ENCODE measurements around the gene DKK1. TPM values are rescaled to one million over a fixed set of nuclear protein-coding genes. Genes with fewer than 3 reads are reported as not detected.

Gene DKK1
- total RNA-seq, 2 donors from 2014 or later, result not detected

DNA sequence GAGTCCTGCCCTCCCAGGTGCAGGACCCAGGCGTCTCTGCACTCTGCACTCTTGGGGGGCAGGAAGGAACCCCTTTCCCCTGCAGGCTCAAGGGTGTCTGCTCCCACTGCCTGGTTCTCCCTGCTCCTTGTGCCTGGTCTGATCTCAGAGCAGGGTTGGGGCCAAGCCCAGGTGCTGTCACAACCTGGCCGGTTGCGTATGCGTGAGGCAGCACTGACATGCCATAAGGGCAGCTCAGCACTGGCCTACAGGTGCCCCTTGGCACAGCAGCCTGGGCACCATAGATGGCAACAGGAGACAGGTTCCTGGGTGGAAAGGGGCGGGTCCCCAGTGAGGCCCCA lies 33.2 kb downstream of the DKK1 start:
- H3K27me3 ChIP-seq, result no peaks in the 10 kb centered on the region
- intact Hi-C loops (cut with DNase I), result no loop called here
- H3K9me3 ChIP-seq, result no peaks in the 10 kb centered on the region
- TF ChIP-seq, protein P1, sequence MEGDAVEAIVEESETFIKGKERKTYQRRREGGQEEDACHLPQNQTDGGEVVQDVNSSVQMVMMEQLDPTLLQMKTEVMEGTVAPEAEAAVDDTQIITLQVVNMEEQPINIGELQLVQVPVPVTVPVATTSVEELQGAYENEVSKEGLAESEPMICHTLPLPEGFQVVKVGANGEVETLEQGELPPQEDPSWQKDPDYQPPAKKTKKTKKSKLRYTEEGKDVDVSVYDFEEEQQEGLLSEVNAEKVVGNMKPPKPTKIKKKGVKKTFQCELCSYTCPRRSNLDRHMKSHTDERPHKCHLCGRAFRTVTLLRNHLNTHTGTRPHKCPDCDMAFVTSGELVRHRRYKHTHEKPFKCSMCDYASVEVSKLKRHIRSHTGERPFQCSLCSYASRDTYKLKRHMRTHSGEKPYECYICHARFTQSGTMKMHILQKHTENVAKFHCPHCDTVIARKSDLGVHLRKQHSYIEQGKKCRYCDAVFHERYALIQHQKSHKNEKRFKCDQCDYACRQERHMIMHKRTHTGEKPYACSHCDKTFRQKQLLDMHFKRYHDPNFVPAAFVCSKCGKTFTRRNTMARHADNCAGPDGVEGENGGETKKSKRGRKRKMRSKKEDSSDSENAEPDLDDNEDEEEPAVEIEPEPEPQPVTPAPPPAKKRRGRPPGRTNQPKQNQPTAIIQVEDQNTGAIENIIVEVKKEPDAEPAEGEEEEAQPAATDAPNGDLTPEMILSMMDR (IDR thresholded peaks at IDR 0.05), result no peak
- TF ChIP-seq POLR2A (IDR thresholded peaks at IDR 0.05), result no peak
- no peak for ATAC-seq
- no peak for DNase-seq
- H3K27ac ChIP-seq, result no peak overlapping the region
- no peak overlapping the region for H3K4me3 ChIP-seq
- WGBS, 2 donors, result 33 to 87% methylated on average over 1 to 5 of the region's 5 CpGs
- H3K4me1 ChIP-seq, result no peaks in the 10 kb centered on the region
- no peaks in the 10 kb centered on the region for H3K36me3 ChIP-seq (replicated peaks in 1 of 2; ENCODE audit: insufficient read depth in 1 of 2, low read depth in 2 of 2)

DNA sequence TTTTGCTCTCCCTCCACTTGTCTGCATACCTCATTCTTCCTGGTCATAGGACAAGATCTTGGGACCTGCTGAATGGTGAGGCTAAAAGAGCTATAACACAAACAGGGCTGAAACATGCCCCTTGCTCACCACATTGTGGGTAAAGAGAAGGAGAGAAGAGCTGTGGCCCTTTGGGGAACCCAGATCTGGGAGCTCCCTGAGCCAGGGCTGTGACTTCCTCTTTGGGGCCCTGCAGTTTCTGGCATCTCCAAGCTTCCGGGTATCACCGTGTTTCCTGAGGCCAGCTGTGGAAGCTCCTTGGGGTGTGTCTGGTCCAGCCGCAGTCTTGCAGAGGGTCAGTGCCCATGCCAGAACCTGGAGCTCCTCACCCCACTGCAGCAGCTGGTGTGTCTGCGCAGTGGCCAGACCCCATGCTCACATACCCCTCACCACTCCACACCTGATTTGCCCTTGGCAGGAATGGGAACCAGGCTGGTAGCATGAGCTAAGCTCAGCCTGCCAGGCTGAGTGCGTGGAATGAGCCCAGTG lies 34.0 kb downstream of the DKK1 start:
- H3K27me3 ChIP-seq, result no peaks in the 10 kb centered on the region
- no peaks in the 10 kb centered on the region for H3K4me1 ChIP-seq
- intact Hi-C loops (cut with DNase I), result no loop called here
- H3K36me3 ChIP-seq (replicated peaks in 1 of 2; ENCODE audit: insufficient read depth in 1 of 2, low read depth in 2 of 2), result no peaks in the 10 kb centered on the region
- H3K9me3 ChIP-seq, result no peaks in the 10 kb centered on the region
- 73 to 83% methylated on average over 4 to 5 of the region's 5 CpGs for whole genome bisulfite sequencing, 2 donors
- ATAC-seq (no peak), DNase-seq (no peak)
- TF ChIP-seq POLR2A (IDR thresholded peaks at IDR 0.05), result no peak
- TF ChIP-seq, protein P1 (IDR thresholded peaks at IDR 0.05), result no peak
- H3K4me3 ChIP-seq, result no peak overlapping the region
- no peak overlapping the region for H3K27ac ChIP-seq

DNA sequence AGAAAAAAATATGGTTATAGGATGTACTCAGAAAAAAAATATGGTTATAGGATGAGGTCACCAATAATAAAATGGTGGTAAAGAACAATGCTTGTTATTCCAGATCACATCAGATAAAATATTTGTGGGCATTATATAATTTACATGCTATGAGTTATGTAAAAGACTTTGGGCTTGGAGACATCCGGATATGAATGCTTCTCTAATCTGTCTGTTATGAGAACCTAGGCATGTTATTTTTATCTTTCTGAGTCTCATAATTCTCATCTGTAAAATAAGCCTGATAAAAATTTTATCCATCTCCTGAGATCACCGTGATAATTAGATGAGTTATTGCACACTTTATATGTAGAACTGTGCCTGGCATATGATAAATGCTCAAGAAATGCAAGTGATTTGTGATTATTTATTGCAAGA lies 37.8 kb downstream of the DKK1 start:
- intact Hi-C loops (cut with DNase I), result no loop called here
- Histone ChIP-seq H3K4me3 (no peak overlapping the region), H3K27ac (no peak overlapping the region), H3K4me1 (no peaks in the 10 kb centered on the region), H3K9me3 (no peaks in the 10 kb centered on the region), H3K27me3 (no peaks in the 10 kb centered on the region), H3K36me3 (replicated peaks in 1 of 2; ENCODE audit: insufficient read depth in 1 of 2, low read depth in 2 of 2) (no peaks in the 10 kb centered on the region)
- DNase-seq, result no peak
- ATAC-seq, result no peak
- TF ChIP-seq, protein P1 (IDR thresholded peaks at IDR 0.05), result no peak
- TF ChIP-seq POLR2A (IDR thresholded peaks at IDR 0.05), result no peak
- WGBS, 2 donors, result 68 to 70% methylated on average over 2 of the region's 2 CpGs

DNA sequence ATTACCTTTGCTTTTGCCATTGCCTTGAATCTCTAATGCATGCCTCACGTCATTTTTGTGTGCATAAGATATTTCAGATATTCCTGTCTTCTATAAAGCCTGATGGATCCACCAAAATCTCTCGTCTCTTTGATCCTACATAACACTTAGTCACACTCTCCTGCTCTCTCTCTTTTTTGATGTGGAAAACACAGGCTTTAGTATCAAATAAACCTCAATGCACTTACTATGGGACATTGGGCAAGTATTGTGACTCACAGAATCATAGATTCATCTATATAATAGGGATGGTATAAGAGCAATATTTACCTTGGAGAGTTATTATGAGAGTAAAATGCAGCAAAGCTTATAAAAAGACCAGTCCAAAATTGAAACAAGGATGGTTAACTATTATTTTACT lies 39.1 kb downstream of the DKK1 start:
- intact Hi-C loops (cut with DNase I), result no loop called here
- DNase-seq (no peak), ATAC-seq (no peak)
- Histone ChIP-seq H3K4me1 (no peaks in the 10 kb centered on the region), H3K4me3 (no peak overlapping the region), H3K27ac (no peak overlapping the region), H3K36me3 (replicated peaks in 1 of 2; ENCODE audit: insufficient read depth in 1 of 2, low read depth in 2 of 2) (no peaks in the 10 kb centered on the region), H3K27me3 (no peaks in the 10 kb centered on the region), H3K9me3 (no peaks in the 10 kb centered on the region)
- TF ChIP-seq POLR2A (IDR thresholded peaks at IDR 0.05), result no peak
- TF ChIP-seq, protein P1 (IDR thresholded peaks at IDR 0.05), result no peak
- 74 to 89% methylated on average over 2 of the region's 2 CpGs for WGBS, 2 donors

DNA sequence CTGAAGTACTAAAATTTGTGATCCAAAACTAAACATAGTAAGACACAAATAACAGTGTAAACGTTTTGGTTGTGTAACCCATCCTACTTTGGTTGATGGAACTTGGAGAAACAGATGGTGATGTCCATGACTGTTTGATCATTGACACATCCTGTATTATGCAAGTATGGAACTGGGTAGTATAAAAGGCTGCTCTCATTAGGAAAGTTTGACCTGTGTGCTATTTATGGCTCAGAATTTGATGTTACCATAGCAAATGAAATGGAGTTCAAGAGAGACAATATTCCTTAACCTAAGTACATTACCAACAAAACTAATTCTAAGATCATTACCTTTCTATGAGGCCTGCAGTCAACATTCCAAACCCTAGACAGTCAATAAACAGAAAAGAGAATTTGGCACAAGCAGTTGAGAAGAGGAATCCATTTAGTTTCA lies 39.9 kb downstream of the DKK1 start:
- H3K4me1 ChIP-seq, result no peaks in the 10 kb centered on the region
- H3K36me3 ChIP-seq (replicated peaks in 1 of 2; ENCODE audit: insufficient read depth in 1 of 2, low read depth in 2 of 2), result no peaks in the 10 kb centered on the region
- H3K4me3 ChIP-seq, result no peak overlapping the region
- H3K9me3 ChIP-seq, result no peaks in the 10 kb centered on the region
- WGBS, 2 donors, result 17 to 33% methylated on average over 1 of the region's 1 CpG
- H3K27ac ChIP-seq, result no peak overlapping the region
- H3K27me3 ChIP-seq, result no peaks in the 10 kb centered on the region
- TF ChIP-seq, protein P1 (IDR thresholded peaks at IDR 0.05), result no peak
- no peak for TF ChIP-seq POLR2A (IDR thresholded peaks at IDR 0.05)
- no peak for DNase-seq
- no peak for ATAC-seq
- intact Hi-C loops (cut with DNase I), result no loop called here

Data from body of pancreas (tissue), 4 donors.